GM23248 (cell line): ENCODE measurements around the gene HM13. TPM values are rescaled to one million over a fixed set of nuclear protein-coding genes. Genes with fewer than 3 reads are reported as not detected.
"Not testable (repeated sequence)": the region's sequence is repeated elsewhere in the genome, so short reads cannot be mapped to it uniquely, and the experiment has no call there.

Experiments
- DNase-seq: peaks from one replicate; pipeline ENCODE4 v3.0.0-alpha.2; 2015
- H2AFZ ChIP-seq: fragments of 200-600 bp; sonication (generic); 2 replicates; pipeline ENCODE4 v1.6.1; 2016; ENCODE audit warnings: antibody characterized with exemption
- H3F3A ChIP-seq: fragments of 200-600 bp; sonication (generic); 2 replicates; pipeline ENCODE4 v1.6.1; 2016; ENCODE audit warnings: mild to moderate bottlenecking, antibody characterized with exemption, mixed run types; ENCODE audit not compliant: insufficient read depth
- H3K27ac ChIP-seq: fragments of 200-600 bp; sonication (generic); 2 replicates; pipeline ENCODE4 v1.5.1; 2016; ENCODE audit warnings: mild to moderate bottlenecking
- H3K27me3 ChIP-seq: fragments of 200-600 bp; sonication (generic); replicated peaks from 2 replicates; pipeline ENCODE4 v1.6.1; 2016; ENCODE audit warnings: mild to moderate bottlenecking; ENCODE audit not compliant: insufficient read depth
- H3K36me3 ChIP-seq: fragments of 200-600 bp; sonication (generic); 2 replicates; pipeline ENCODE4 v1.6.1; 2016; ENCODE audit warnings: low read depth, mild to moderate bottlenecking
- H3K4me1 ChIP-seq: fragments of 200-600 bp; sonication (generic); 2 replicates; pipeline ENCODE4 v1.6.1; 2016; ENCODE audit warnings: mild to moderate bottlenecking; ENCODE audit not compliant: insufficient read depth
- H3K4me2 ChIP-seq: fragments of 200-600 bp; sonication (generic); one replicate; pipeline ENCODE4 v1.6.1; 2016; ENCODE audit warnings: mild to moderate bottlenecking; ENCODE audit not compliant: unreplicated experiment
- H3K4me3 ChIP-seq: fragments of 200-600 bp; sonication (generic); 2 replicates; pipeline ENCODE4 v1.5.1; 2016; ENCODE audit warnings: mild to moderate bottlenecking
- H3K79me2 ChIP-seq: fragments of 200-600 bp; sonication (generic); 2 replicates; pipeline ENCODE4 v1.6.1; 2016; ENCODE audit warnings: mild to moderate bottlenecking; ENCODE audit not compliant: insufficient read depth
- H3K9ac ChIP-seq: fragments of 200-600 bp; sonication (generic); 2 replicates; pipeline ENCODE4 v1.6.1; 2016; ENCODE audit warnings: mild to moderate bottlenecking
- H3K9me2 ChIP-seq: fragments of 200-600 bp; sonication (generic); 2 replicates; pipeline ENCODE4 v1.6.1; 2016; ENCODE audit warnings: mixed run types, mild to moderate bottlenecking, moderate library complexity; ENCODE audit not compliant: insufficient read depth
- H3K9me3 ChIP-seq: fragments of 200-600 bp; sonication (generic); one replicate; pipeline ENCODE4 v1.6.1; 2017; ENCODE audit warnings: low read depth
- H4K20me1 ChIP-seq: fragments of 200-600 bp; sonication (generic); 2 replicates; pipeline ENCODE4 v1.6.0; 2016; ENCODE audit not compliant: insufficient read depth
- EZH2 ChIP-seq: fragments of 200-600 bp; sonication (generic); IDR thresholded peaks from 2 replicates; pipeline ENCODE4 v1.6.1; 2018; ENCODE audit warnings: antibody characterized with exemption, mild to moderate bottlenecking; ENCODE audit not compliant: insufficient read depth, poor library complexity, severe bottlenecking
- EZH2phosphoT487 ChIP-seq: fragments of 200-600 bp; sonication (generic); IDR thresholded peaks from 2 replicates; pipeline ENCODE4 v1.6.1; 2018; ENCODE audit warnings: antibody characterized with exemption, moderate library complexity, mild to moderate bottlenecking, low read depth; ENCODE audit not compliant: insufficient read depth
- WGBS, 2 experiments: methylation state at CpG; one replicate each; pipeline ENCODE4 v1.1.6; 2015 to 2017; ENCODE audit warnings: low lambda C conversion rate in 2 of 2, low coverage in 1 of 2; ENCODE audit errors: missing lambda C conversion rate in 2 of 2; 5-methylcytosine and 5-hydroxymethylcytosine counted together
- in situ Hi-C: fragments of 300-500 bp; cut with MboI; formaldehyde crosslinking; loops from 2 replicates; pipeline ENCODE4 v1.15.0; 2020
- polyA plus RNA-seq: library from polyadenylated mRNA; unstranded; fragments of >200 nt; fragmentation: Nextera tagmentation; extraction: Ambion mirVana; gene quantifications from 2 replicates; pipeline ENCODE4 v1.2.1, GENCODE V29; 2016
- total RNA-seq: library from RNA; depleted of rRNA; stranded (reverse); fragments of >200 nt; shearing (Covaris generic); gene quantifications from 2 replicates; pipeline ENCODE4 v1.2.3, GENCODE V29; 2014; rRNA removed

The HM13 gene, protein sequence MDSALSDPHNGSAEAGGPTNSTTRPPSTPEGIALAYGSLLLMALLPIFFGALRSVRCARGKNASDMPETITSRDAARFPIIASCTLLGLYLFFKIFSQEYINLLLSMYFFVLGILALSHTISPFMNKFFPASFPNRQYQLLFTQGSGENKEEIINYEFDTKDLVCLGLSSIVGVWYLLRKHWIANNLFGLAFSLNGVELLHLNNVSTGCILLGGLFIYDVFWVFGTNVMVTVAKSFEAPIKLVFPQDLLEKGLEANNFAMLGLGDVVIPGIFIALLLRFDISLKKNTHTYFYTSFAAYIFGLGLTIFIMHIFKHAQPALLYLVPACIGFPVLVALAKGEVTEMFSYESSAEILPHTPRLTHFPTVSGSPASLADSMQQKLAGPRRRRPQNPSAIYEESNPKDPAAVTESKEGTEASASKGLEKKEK
- total RNA-seq = 110 and 117 TPM in 2 replicates
- polyA plus RNA-seq = 424 and 434 TPM in 2 replicates

DNA sequence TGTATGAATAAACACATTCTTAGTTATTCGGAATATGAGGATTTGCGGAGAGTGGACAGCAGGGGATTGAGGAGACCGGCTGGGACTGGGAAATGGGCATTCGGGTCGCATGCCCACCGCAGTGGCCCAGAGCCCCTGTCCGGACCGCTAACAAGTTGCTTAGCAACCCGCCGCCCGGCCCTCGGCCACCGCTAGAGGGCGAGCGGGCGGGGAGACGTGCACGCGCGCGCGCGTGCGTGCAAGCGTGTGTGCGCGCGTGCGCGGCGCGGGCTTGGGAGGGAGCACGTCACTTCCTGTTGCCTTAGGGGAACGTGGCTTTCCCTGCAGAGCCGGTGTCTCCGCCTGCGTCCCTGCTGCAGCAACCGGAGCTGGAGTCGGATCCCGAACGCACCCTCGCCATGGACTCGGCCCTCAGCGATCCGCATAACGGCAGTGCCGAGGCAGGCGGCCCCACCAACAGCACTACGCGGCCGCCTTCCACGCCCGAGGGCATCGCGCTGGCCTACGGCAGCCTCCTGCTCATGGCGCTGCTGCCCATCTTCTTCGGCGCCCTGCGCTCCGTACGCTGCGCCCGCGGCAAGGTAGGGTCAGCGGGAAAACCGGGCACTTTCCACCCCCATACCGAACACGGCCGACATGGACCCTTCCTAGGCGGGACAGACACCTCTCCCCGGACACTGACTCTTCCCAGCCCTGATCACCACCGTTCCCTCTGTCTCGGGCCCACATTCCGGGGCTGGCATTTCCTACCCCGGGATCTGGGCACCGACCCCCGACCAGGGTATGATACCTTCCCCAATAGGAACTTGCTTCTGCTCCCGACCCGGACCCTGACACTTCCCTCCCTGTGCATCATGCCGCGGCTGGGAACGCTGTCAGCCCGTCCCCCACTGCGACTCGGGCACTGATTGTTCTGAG is at the start of gene HM13:
TSS of gene HM13 (plus strand) at position 289 of the 918 bp plus-strand sequence. CDS start at position 399, 110 bp downstream.
- Histone ChIP-seq H3K9me2 (no peaks in the 10 kb centered on the region), H3K79me2 (peaks cover 51% of the 10 kb centered on the region), H3K9ac (peak within 1 kb of the TSS; percentile 97), H2AFZ (peak within 1 kb of the TSS; percentile 88), H3K27ac (peak within 1 kb of the TSS; percentile 79), H3K4me2 (peak within 1 kb of the TSS; percentile 97), H3K9me3 (no peaks in the 10 kb centered on the region), H3K4me3 (peak within 1 kb of the TSS; percentile 96), H3F3A (peaks cover 11% of the 10 kb centered on the region; the same call in 1 of the 2 replicates), H3K4me1 (peaks cover 25% of the 10 kb centered on the region), H3K27me3 (no peaks in the 10 kb centered on the region), H4K20me1 (peaks cover 17% of the 10 kb centered on the region; the same call in 1 of the 2 replicates), H3K36me3 (no peaks in the 10 kb centered on the region)
- TF ChIP-seq EZH2 (no peak), EZH2phosphoT487 (no peak)
- DNase-seq = peak; percentile 98
- in situ Hi-C loops = no loop called here
- 1 to 2% methylated on average over 58 to 71 of the region's 86 CpGs for WGBS, 2 experiments

DNA sequence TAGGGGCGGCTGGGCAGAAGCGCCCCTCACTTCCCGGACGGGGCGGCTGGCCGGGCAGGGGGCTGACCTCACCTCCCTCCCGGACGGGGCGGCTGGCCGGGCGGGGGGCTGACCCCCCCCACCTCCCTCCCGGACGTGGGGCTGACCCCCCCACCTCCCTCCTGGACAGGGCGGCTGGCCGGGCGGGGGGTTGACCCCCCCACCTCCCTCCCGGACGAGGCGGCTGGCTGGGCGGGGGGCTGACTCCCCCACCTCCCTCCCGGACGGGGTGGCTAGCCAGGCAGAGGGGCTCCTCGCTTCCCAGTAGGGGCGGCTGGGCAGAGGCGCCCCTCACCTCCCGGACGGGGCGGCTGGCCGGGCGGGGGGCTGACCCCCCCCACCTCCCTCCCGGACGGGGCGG is 43.3 kb upstream of the HM13 start:
- DNase-seq, H2AFZ ChIP-seq, H3K4me1 ChIP-seq, H4K20me1 ChIP-seq, H3K36me3 ChIP-seq, H3K4me3 ChIP-seq, H3K79me2 ChIP-seq, H3K27ac ChIP-seq, H3K9ac ChIP-seq, H3K9me2 ChIP-seq, H3F3A ChIP-seq, in situ Hi-C loops, H3K9me3 ChIP-seq, H3K4me2 ChIP-seq: not testable (repeated sequence)
- WGBS, 2 experiments = 78% methylated on average over 17 of the region's 33 CpGs; no CpG with 5 or more reads in 1 of the 2 experiments
- H3K27me3 ChIP-seq = peaks cover 20% of the 10 kb centered on the region

DNA sequence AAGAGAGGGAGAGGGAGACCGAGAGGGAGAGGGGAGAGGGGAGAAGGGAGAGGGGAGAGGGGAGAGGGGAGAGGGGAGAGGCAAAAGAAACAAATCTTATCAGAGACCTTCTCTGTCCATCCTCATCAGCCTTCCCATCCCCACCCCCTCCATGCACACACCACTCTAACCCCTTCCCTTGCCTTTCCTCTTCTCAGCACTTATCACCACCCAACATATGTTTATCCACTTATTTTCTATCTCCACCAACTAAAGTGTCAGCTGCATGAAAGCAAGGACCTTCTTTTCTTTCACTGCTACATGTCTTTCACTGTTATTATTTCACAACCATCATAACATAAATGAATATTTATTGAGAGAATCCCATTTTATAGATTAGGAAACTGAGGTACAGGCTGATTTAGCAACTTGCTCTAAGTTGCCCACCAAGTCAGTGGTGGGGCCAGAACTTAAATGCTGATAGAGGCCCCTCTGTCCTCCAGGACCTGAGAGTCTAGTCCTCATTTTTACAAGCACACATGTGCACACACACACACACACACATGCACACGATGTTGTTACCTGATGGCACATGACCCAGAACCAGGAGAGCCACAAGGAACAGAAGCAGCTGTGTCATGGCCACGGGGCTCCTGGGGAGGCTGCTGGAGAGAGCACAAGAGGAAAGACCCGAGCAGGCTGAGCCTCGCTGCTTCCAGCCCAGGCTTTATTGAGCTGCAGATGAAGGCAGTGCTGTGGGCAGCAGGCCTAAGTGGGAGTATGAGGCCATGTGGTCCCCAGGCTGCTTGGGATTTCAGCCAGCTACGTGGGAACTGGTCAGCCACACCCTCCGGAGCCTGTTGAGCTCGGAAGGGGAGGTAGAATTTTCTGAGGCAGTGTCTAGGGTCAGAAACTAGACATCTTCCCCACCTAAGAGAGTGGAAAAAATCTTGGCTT is 41.6 kb upstream of the HM13 start:
- Histone ChIP-seq H3K27ac (no peak overlapping the region), H3K9ac (no peak overlapping the region), H3K36me3 (no peaks in the 10 kb centered on the region), H3K9me2 (no peaks in the 10 kb centered on the region), H3K79me2 (no peaks in the 10 kb centered on the region), H3K4me3 (no peak overlapping the region), H4K20me1 (no peaks in the 10 kb centered on the region), H3K4me1 (no peaks in the 10 kb centered on the region), H3K27me3 (peaks cover 23% of the 10 kb centered on the region), H3K9me3 (no peaks in the 10 kb centered on the region), H3K4me2 (no peak overlapping the region), H2AFZ (no peak overlapping the region), H3F3A (no peaks in the 10 kb centered on the region)
- WGBS, 2 experiments = 20 to 21% methylated on average over 8 of the region's 8 CpGs
- in situ Hi-C loops = no loop called here
- no peak for TF ChIP-seq EZH2phosphoT487
- TF ChIP-seq EZH2 = no peak
- peak; percentile 43 for DNase-seq
